K562 (cell line): ENCODE results near the gene PCDHB16. TPM values are rescaled to one million over a fixed set of nuclear protein-coding genes. Genes with fewer than 3 reads are reported as not detected.

Source experiments
- ATAC-seq: fragments of 200-7000 bp; cut with Tn5 transposase; 3 replicates; pipeline ENCODE4 v1.9.1; 2020; ENCODE audit warnings: moderate library complexity
- BruUV-seq: library from RNA; stranded (reverse); fragments of 400-500 nt; replicated peaks from 2 replicates; lab custom pipeline; 2021; lab: Mats Ljungman, UMichigan
- CTCF ChIA-PET: fragments of 300-600 bp; formaldehyde crosslinking; extraction: SDS; loops from one replicate; lab custom pipeline; 2021; ENCODE audit warnings: low intra/inter-chr PET ratio; lab: Yijun Ruan, JAX
- POLR2A ChIA-PET: fragments of 300-600, 350-650 bp; sonication (Branson Sonifier 250); formaldehyde crosslinking; extraction: SDS; loops from one replicate; lab custom pipeline; 2021; ENCODE audit warnings: antibody characterized with exemption, inconsistent platforms; lab: Yijun Ruan, JAX
- DNase-seq, 4 experiments: peaks; one replicate each; pipeline versions ENCODE4 v3.0.0 to v3.0.0-alpha.2; 2011 to 2018; ENCODE audit warnings: low spot score in 3 of 4, mixed read lengths in 3 of 4; ENCODE audit errors: extremely low read depth in 1 of 4
- FAIRE-seq: peaks from 2 replicates; lab custom pipeline; 2011; peaks lifted over from hg19 to GRCh38; lab: Jason Lieb, UNC
- H2AFZ ChIP-seq: 2 replicates; pipeline ENCODE4 v1.6.0; 2011; ENCODE audit warnings: low read depth, low read length, control low read depth, inconsistent platforms
- H3K27ac ChIP-seq: fragments of 200-600 bp; 3 replicates; pipeline ENCODE4 v1.8.0; 2011; ENCODE audit warnings: low read depth, mild to moderate bottlenecking, control low read depth, inconsistent platforms, low read length, moderate library complexity, mixed read lengths; ENCODE audit errors: extremely low read depth
- H3K27me3 ChIP-seq, 2 experiments: fragments of 300-600 bp in 1 of 2; 2 replicates in 1 of 2; 3 replicates in 1 of 2; pipeline versions ENCODE4 v1.6.0 to v1.8.0; 2011; ENCODE audit warnings: inconsistent platforms in 2 of 2, low read length in 2 of 2, mild to moderate bottlenecking in 1 of 2, mixed read lengths in 1 of 2, moderate library complexity in 1 of 2; ENCODE audit not compliant: control insufficient read depth in 2 of 2, insufficient read depth in 2 of 2
- H3K36me3 ChIP-seq: fragments of 300-600 bp; 3 replicates; pipeline ENCODE4 v1.8.0; 2011; ENCODE audit warnings: mild to moderate bottlenecking, low read length, inconsistent platforms; ENCODE audit not compliant: control insufficient read depth, insufficient read depth
- H3K4me1 ChIP-seq, 2 experiments: fragments of 200-600 bp in 1 of 2; replicated peaks in 1 of 2; 2 replicates in 1 of 2; 3 replicates in 1 of 2; pipeline versions ENCODE4 v1.5.1 to v1.8.0; 2011; ENCODE audit warnings: inconsistent platforms in 2 of 2, low read length in 2 of 2, mild to moderate bottlenecking in 1 of 2, mixed read lengths in 1 of 2, moderate library complexity in 1 of 2; ENCODE audit not compliant: control insufficient read depth in 2 of 2, insufficient read depth in 2 of 2
- H3K4me2 ChIP-seq: 2 replicates; pipeline ENCODE4 v1.6.1; 2011; ENCODE audit warnings: low read length, control low read depth, inconsistent platforms, mixed read lengths; ENCODE audit not compliant: insufficient read depth
- H3K4me3 ChIP-seq: fragments of 200-600 bp; sonication (generic), shearing (Covaris generic); 2 replicates; pipeline ENCODE4 v1.5.1; 2016; ENCODE audit warnings: control low read depth, inconsistent platforms
- H3K79me2 ChIP-seq: fragments of 200-600 bp; 3 replicates; pipeline ENCODE4 v1.8.0; 2011; ENCODE audit warnings: low read length, inconsistent platforms; ENCODE audit not compliant: control insufficient read depth, insufficient read depth
- H3K9ac ChIP-seq, 2 experiments: 2 replicates each; pipeline versions ENCODE4 v1.6.0 to v1.6.1; 2011; ENCODE audit warnings: low read depth in 2 of 2, low read length in 2 of 2, control low read depth in 1 of 2, inconsistent platforms in 1 of 2, mild to moderate bottlenecking in 1 of 2, mixed read lengths in 1 of 2; ENCODE audit not compliant: insufficient read depth in 1 of 2
- H3K9me1 ChIP-seq: one replicate; pipeline ENCODE4 v1.6.0; 2011; ENCODE audit warnings: inconsistent platforms, mild to moderate bottlenecking, low read length, moderate library complexity; ENCODE audit not compliant: control insufficient read depth, insufficient read depth
- H3K9me3 ChIP-seq: replicated peaks from 2 replicates; pipeline ENCODE4 v1.5.1; 2011; ENCODE audit warnings: low read depth, low read length, inconsistent platforms; ENCODE audit not compliant: control insufficient read depth, insufficient read depth
- H4K20me1 ChIP-seq: replicated peaks from 2 replicates; pipeline ENCODE4 v1.6.1; 2011; ENCODE audit warnings: low read length, inconsistent platforms, mixed read lengths; ENCODE audit not compliant: control insufficient read depth, insufficient read depth
- CTCF ChIP-seq, 3 experiments: IDR thresholded peaks in 2 of 3; conservative IDR thresholded peaks in 1 of 3; 2 replicates each; pipeline ENCODE4 v1.5.1; 2011 to 2012; ENCODE audit warnings: low read length in 3 of 3, mild to moderate bottlenecking in 3 of 3, control low read depth in 2 of 3, improper control_type of control experiment in 1 of 3, inconsistent platforms in 1 of 3, low read depth in 1 of 3, mixed read lengths in 1 of 3, moderate library complexity in 1 of 3; ENCODE audit not compliant: insufficient read depth in 2 of 3
- HBP1 ChIP-seq: fragments of 450-650 bp; formaldehyde crosslinking; IDR thresholded peaks from 2 replicates; pipeline ENCODE4 v1.4.0; 2022; ENCODE audit warnings: missing genetic modification characterization
- YY1 ChIP-seq, 3 experiments: IDR thresholded peaks; 2 replicates each; pipeline ENCODE4 v1.6.1; 2011; ENCODE audit warnings: low read length in 2 of 3, mild to moderate bottlenecking in 2 of 3, moderate library complexity in 2 of 3, borderline replicate concordance in 1 of 3, control low read depth in 1 of 3, low read depth in 1 of 3; ENCODE audit not compliant: insufficient read depth in 3 of 3, insufficient replicate concordance in 2 of 3, control insufficient read depth in 1 of 3, insufficient read length in 1 of 3; ENCODE audit errors: extremely low read depth in 1 of 3
- WGBS: fragments of 100-300 bp; shearing (Covaris generic); methylation state at CpG from one replicate; pipeline ENCODE4 v1.1.6; 2016; ENCODE audit warnings: low coverage, mixed read lengths; ENCODE audit not compliant: insufficient coverage; ENCODE audit errors: missing lambda C conversion rate; 5-methylcytosine and 5-hydroxymethylcytosine counted together
- in situ Hi-C: fragments of 300-500 bp; cut with MboI; formaldehyde crosslinking; loops from 4 replicates; pipeline ENCODE4 v1.15.0; 2018; ENCODE audit warnings: inconsistent platforms, mixed read lengths
- intact Hi-C: fragments of 100-400 bp; cut with micrococcal nuclease; formaldehyde crosslinking; loops from 2 replicates; pipeline ENCODE4 v1.14.2; 2022
- polyA plus RNA-seq, 8 experiments: library from polyadenylated mRNA; depleted of rRNA in 4 of 8; stranded (reverse) in 5 of 8; unstranded in 3 of 8; fragments of >200 nt; fragmentation: Nextera tagmentation in 2 of 8; fragmentation: Illumina TruSeq in 1 of 8; extraction: Ambion mirVana in 2 of 8; extraction: Trizol in 1 of 8; gene quantifications; 2 replicates each; pipeline versions ENCODE4 v1.2.1 to v1.2.3, GENCODE V29; 2011 to 2014; ENCODE audit warnings: inconsistent platforms in 1 of 8, missing spikeins in 1 of 8
- total RNA-seq, 7 experiments: library from RNA; depleted of rRNA in 6 of 7; stranded (reverse); fragments of >200 nt in 6 of 7; fragmentation: Illumina TruSeq in 2 of 7; extraction: Trizol in 2 of 7; gene quantifications; 2 replicates each; pipeline versions ENCODE4 v1.2.1 to v1.2.3, GENCODE V29; 2011 to 2021; ENCODE audit warnings: low replicate concordance in 1 of 7

PCDHB16 gene
- total and polyA plus RNA-seq, 9 of the 15 experiments (the other 6 are each of a cell fraction or from before 2014, with no cell fraction given), result not detected

GRCh38 chr5:141135030-141135717, 47.0 kb upstream of the PCDHB16 start, which contains the start of gene PCDHB5:
TSS of gene PCDHB5 (plus strand) at chr5:141135206. CDS start at chr5:141135435, 229 bp downstream.
- Histone ChIP-seq H3K9me1 (no peaks in the 10 kb centered on the region), H3K9ac (no peak within 1 kb of the TSS), H3K9me3 (no peaks in the 10 kb centered on the region), H3K4me1 (no peaks in the 10 kb centered on the region), H2AFZ (peak within 1 kb of the TSS; percentile 54), H4K20me1 (no peaks in the 10 kb centered on the region), H3K79me2 (no peaks in the 10 kb centered on the region), H3K4me2 (peak within 1 kb of the TSS; percentile 49), H3K36me3 (no peaks in the 10 kb centered on the region), H3K27me3 (peaks cover 0 to 10% of the 10 kb centered on the region in 2 experiments; a peak in 2 of 5 replicates), H3K27ac (no peak within 1 kb of the TSS), H3K4me3 (no peak within 1 kb of the TSS; the same call in 1 of the 2 replicates)
- CTCF ChIA-PET, result no interaction called here
- FAIRE-seq (no peak), ATAC-seq (peak; percentile 86), DNase-seq (peak; percentile 34 to 49 (median 40))
- no TSS peak for BruUV-seq
- in situ Hi-C loops, result no loop called here
- 3% methylated on average over 22 of the region's 22 CpGs for WGBS
- TF ChIP-seq HBP1 (CRISPR knock-in tag) (no peak), CTCF (IDR thresholded peaks at IDR 0.05 in 2 of 3, conservative IDR thresholded peaks at IDR 0.05 in 1 of 3; ENCODE audit: insufficient read depth in 2 of 3, low read depth in 1 of 3, low read length in 3 of 3) (peak; percentile 61 to 68 (median 65)), YY1 (IDR thresholded peaks at IDR 0.05; ENCODE audit: borderline replicate concordance in 1 of 3, control insufficient read depth in 1 of 3, extremely low read depth in 1 of 3, insufficient read depth in 3 of 3, insufficient read length in 1 of 3, insufficient replicate concordance in 2 of 3, low read depth in 1 of 3, low read length in 2 of 3) (peak in 1 of 3 experiments; percentile 52)
- POLR2A ChIA-PET, result no interaction called here
- intact Hi-C loops, result no loop called here
